HCT116 (cell line): ENCODE data around the gene EVL. TPM values are rescaled to one million over a fixed set of nuclear protein-coding genes. Genes with fewer than 3 reads are reported as not detected.
A peak's percentile ranks its signal among the peaks of the same experiment; 100 is the strongest.
"Not testable (repeated sequence)": the region's sequence is repeated elsewhere in the genome, so short reads cannot be mapped to it uniquely, and the experiment has no call there.

Experiments used
- ATAC-seq: fragments of 200-7000 bp; cut with Tn5 transposase; 2 replicates; pipeline ENCODE4 v1.9.1; 2020; ENCODE audit warnings: mild to moderate bottlenecking, moderate library complexity
- BruUV-seq: library from RNA; stranded (reverse); fragments of 400-500 nt; replicated peaks from 2 replicates; lab custom pipeline; 2021; lab: Mats Ljungman, UMichigan
- CTCF ChIA-PET: fragments of 300-600 bp; sonication (Branson Sonifier 250); formaldehyde crosslinking; loops from one replicate; lab custom pipeline; 2021; ENCODE audit warnings: antibody characterized with exemption; lab: Charles Lee
- POLR2A ChIA-PET: fragments of 300-600, 350-600 bp; sonication (Branson Sonifier 250); formaldehyde crosslinking; loops from one replicate; lab custom pipeline; 2021; ENCODE audit warnings: antibody characterized with exemption; lab: Charles Lee
- RAD21 ChIA-PET, 2 experiments: fragments of 300-600 bp; sonication (Branson Sonifier 250); formaldehyde crosslinking; loops; one replicate each; lab custom pipeline; 2023; ENCODE audit warnings: low total read pairs in 2 of 2; ENCODE audit not compliant: uncharacterized antibody in 2 of 2, unreplicated experiment in 2 of 2, low non-redundant PET in 1 of 2; lab: Charles Lee
- DNase-seq: peaks from one replicate; pipeline ENCODE4 v3.0.0-alpha.2; 2010; ENCODE audit warnings: low read depth, low spot score
- H2AFZ ChIP-seq: fragments of 200-600 bp; shearing (Covaris generic), sonication (generic); 2 replicates; pipeline ENCODE4 v1.6.1; 2017; ENCODE audit warnings: low read depth, mixed run types, mixed read lengths, antibody characterized with exemption, low read length; ENCODE audit not compliant: poor library complexity, severe bottlenecking
- H3K27ac ChIP-seq: 2 replicates; pipeline ENCODE4 v1.5.1; 2012; ENCODE audit warnings: low read depth, low read length
- H3K27me3 ChIP-seq: fragments of 200-600 bp; sonication (generic); 2 replicates; pipeline ENCODE4 v1.6.1; 2016; ENCODE audit warnings: mixed run types, low read length, mixed read lengths; ENCODE audit not compliant: insufficient read depth
- H3K36me3 ChIP-seq, 2 experiments: fragments of 200-500 bp in 1 of 2; fragments of 200-600 bp in 1 of 2; sonication (Bioruptor generic) in 1 of 2; sonication (generic) in 1 of 2; 2 replicates each; pipeline versions ENCODE4 v1.5.1 to v1.6.1; 2014 to 2016; ENCODE audit warnings: low read length in 2 of 2, inconsistent platforms in 1 of 2, mixed read lengths in 1 of 2, mixed run types in 1 of 2; ENCODE audit not compliant: insufficient read depth in 2 of 2, control insufficient read depth in 1 of 2
- H3K4me1 ChIP-seq, 2 experiments: fragments of 200-600 bp in 1 of 2; sonication (generic) in 1 of 2; 2 replicates each; pipeline versions ENCODE4 v1.5.1 to v1.6.1; 2012 to 2017; ENCODE audit warnings: low read length in 2 of 2, inconsistent platforms in 1 of 2, mild to moderate bottlenecking in 1 of 2, mixed read lengths in 1 of 2, mixed run types in 1 of 2, moderate library complexity in 1 of 2; ENCODE audit not compliant: insufficient read depth in 2 of 2, control insufficient read depth in 1 of 2
- H3K4me2 ChIP-seq: fragments of 200-600 bp; sonication (generic); 2 replicates; pipeline ENCODE4 v1.6.1; 2017; ENCODE audit warnings: mixed run types, low read length, mixed read lengths
- H3K4me3 ChIP-seq, 2 experiments: fragments of 200-600 bp in 1 of 2; sonication (generic) in 1 of 2; replicated peaks in 1 of 2; 2 replicates each; pipeline ENCODE4 v1.5.1; 2011 to 2016; ENCODE audit warnings: low read length in 2 of 2, control low read depth in 1 of 2, low read depth in 1 of 2, mild to moderate bottlenecking in 1 of 2, mixed read lengths in 1 of 2, mixed run types in 1 of 2
- H3K79me2 ChIP-seq: fragments of 200-600 bp; sonication (generic); 2 replicates; pipeline ENCODE4 v1.6.1; 2017; ENCODE audit warnings: mild to moderate bottlenecking, mixed run types, low read length, moderate library complexity, mixed read lengths; ENCODE audit not compliant: insufficient read depth
- H3K9ac ChIP-seq: fragments of 200-600 bp; sonication (generic); 2 replicates; pipeline ENCODE4 v1.6.1; 2016; ENCODE audit warnings: low read length, mixed read lengths
- H3K9me2 ChIP-seq: fragments of 200-600 bp; sonication (generic), shearing (Covaris generic); 2 replicates; pipeline ENCODE4 v1.6.1; 2017; ENCODE audit warnings: mixed run types, mild to moderate bottlenecking, moderate library complexity; ENCODE audit not compliant: insufficient read depth
- H3K9me3 ChIP-seq, 2 experiments: fragments of 200-500 bp in 1 of 2; fragments of 200-600 bp in 1 of 2; sonication (Bioruptor generic) in 1 of 2; sonication (generic) in 1 of 2; 2 replicates each; pipeline ENCODE4 v1.6.1; 2014 to 2017; ENCODE audit warnings: low read length in 2 of 2, mixed read lengths in 2 of 2, inconsistent platforms in 1 of 2, low read depth in 1 of 2, mild to moderate bottlenecking in 1 of 2, mixed run types in 1 of 2, moderate library complexity in 1 of 2; ENCODE audit not compliant: control insufficient read depth in 1 of 2, insufficient read depth in 1 of 2
- H4K20me1 ChIP-seq: fragments of 200-600 bp; sonication (generic), shearing (Covaris generic); 2 replicates; pipeline ENCODE4 v1.6.1; 2017; ENCODE audit warnings: mixed run types, mild to moderate bottlenecking, moderate library complexity; ENCODE audit not compliant: insufficient read depth
- ZFX ChIP-seq: fragments of 450-650 bp; IDR thresholded peaks from 2 replicates; pipeline ENCODE4 v1.6.1; 2017
- intact Hi-C: fragments of 100-400 bp; cut with micrococcal nuclease; formaldehyde crosslinking; loops from 2 replicates; pipeline ENCODE4 v1.10.0; 2022
- total RNA-seq: library from RNA; stranded (reverse); gene quantifications from one replicate; pipeline ENCODE4 v1.2.1, GENCODE V29; 2021; ENCODE audit not compliant: unreplicated experiment
- TF ChIP-seq, protein P1 (sequence below), 3 experiments: fragments of 200-600 bp in 1 of 3; sonication (generic) in 1 of 3; IDR thresholded peaks in 2 of 3; conservative IDR thresholded peaks in 1 of 3; 2 replicates each; pipeline ENCODE4 v1.5.1; 2012 to 2017; ENCODE audit warnings: low read depth in 2 of 3, low read length in 2 of 3, antibody characterized with exemption in 1 of 3, borderline replicate concordance in 1 of 3, control low read depth in 1 of 3, mild to moderate bottlenecking in 1 of 3, mixed read lengths in 1 of 3, mixed run types in 1 of 3, moderate library complexity in 1 of 3; ENCODE audit not compliant: insufficient read depth in 1 of 3

Gene EVL
- total RNA-seq, 1 experiment from 2014 or later: 19.9 TPM

DNA sequence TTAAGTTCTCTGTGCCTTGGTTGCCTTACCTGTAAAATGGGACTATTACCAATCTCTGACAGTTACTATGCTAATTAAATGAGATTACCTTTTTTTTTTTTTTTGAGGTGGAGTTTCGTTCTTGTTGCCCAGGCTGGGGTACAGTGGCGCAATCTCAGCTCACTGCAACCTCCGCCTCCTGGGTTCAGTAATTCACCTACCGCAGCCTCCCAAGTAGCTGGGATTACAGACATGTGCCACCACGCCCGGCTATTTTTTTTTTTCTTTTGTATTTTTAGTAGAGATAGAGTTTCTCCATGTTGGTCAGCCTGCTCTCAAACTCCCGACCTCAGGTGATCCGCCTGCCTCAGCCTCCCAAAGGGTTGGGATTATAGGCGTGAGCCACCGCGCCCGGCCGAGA is 35.2 kb upstream of the EVL start:
- BruUV-seq, RAD21 ChIA-PET, H3K36me3 ChIP-seq, H3K27me3 ChIP-seq, intact Hi-C loops, H3K4me3 ChIP-seq, H2AFZ ChIP-seq, POLR2A ChIA-PET, CTCF ChIA-PET, H3K27ac ChIP-seq, H4K20me1 ChIP-seq, H3K9me2 ChIP-seq, DNase-seq, H3K9ac ChIP-seq, H3K79me2 ChIP-seq, H3K9me3 ChIP-seq, ATAC-seq: not testable (repeated sequence)
- Histone ChIP-seq H3K4me2 (peak overlapping the region; percentile 87; the same call in 1 of the 2 replicates), H3K4me1 (peaks cover 18 to 33% of the 10 kb centered on the region in 2 experiments)

DNA sequence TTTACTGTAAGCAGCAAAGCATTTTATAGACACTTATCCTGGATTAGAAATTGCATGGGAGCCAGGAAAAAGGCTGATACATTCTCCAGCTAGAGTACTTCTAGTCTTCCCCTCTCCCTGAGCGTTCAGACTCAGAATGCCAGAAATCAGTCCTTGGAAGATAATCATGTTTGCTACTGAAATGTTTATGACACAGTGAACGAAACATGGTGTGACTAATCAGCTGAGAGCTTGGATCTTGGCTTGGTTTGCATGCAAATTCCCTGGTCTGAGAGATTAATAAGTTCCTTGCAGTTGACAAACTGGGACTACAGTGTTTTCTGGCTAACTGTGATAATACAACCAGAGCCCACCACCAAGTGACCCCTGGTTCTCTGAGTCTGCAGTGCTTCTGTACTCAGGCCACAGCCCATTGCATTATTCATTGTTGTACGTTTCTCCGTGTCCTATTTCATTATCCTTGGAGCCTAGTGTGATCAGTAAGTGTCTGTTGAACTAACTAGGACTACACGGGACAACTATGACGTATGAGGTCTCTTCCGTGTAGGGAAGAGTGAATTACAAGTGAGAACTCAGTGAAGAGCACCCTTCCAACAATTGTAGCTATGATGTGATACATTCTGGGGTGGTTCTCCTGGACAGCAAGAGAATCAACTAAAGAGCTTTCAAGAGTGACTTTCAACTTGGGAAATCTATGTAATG is 34.6 kb upstream of the EVL start:
- H3K36me3 ChIP-seq: no peaks in the 10 kb centered on the region
- no TSS peak for BruUV-seq
- RAD21 ChIA-PET: no interaction called here
- H3K79me2 ChIP-seq: no peaks in the 10 kb centered on the region
- POLR2A ChIA-PET: no interaction called here
- no peaks in the 10 kb centered on the region for H3K9me2 ChIP-seq
- H4K20me1 ChIP-seq: no peaks in the 10 kb centered on the region
- H3K4me2 ChIP-seq: peak overlapping the region; percentile 87
- DNase-seq (no peak), ATAC-seq (no peak)
- H3K4me3 ChIP-seq: peak overlapping the region in 1 of 2 experiments; percentile 56; a peak in 2 of 4 replicates
- H3K27me3 ChIP-seq: no peaks in the 10 kb centered on the region
- intact Hi-C loops: no loop called here
- H3K27ac ChIP-seq: peak overlapping the region; percentile 62; the same call in 1 of the 2 replicates
- no peaks in the 10 kb centered on the region for H3K9me3 ChIP-seq
- peaks cover 16 to 27% of the 10 kb centered on the region in 2 experiments for H3K4me1 ChIP-seq
- TF ChIP-seq, protein P1, sequence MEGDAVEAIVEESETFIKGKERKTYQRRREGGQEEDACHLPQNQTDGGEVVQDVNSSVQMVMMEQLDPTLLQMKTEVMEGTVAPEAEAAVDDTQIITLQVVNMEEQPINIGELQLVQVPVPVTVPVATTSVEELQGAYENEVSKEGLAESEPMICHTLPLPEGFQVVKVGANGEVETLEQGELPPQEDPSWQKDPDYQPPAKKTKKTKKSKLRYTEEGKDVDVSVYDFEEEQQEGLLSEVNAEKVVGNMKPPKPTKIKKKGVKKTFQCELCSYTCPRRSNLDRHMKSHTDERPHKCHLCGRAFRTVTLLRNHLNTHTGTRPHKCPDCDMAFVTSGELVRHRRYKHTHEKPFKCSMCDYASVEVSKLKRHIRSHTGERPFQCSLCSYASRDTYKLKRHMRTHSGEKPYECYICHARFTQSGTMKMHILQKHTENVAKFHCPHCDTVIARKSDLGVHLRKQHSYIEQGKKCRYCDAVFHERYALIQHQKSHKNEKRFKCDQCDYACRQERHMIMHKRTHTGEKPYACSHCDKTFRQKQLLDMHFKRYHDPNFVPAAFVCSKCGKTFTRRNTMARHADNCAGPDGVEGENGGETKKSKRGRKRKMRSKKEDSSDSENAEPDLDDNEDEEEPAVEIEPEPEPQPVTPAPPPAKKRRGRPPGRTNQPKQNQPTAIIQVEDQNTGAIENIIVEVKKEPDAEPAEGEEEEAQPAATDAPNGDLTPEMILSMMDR (IDR thresholded peaks at IDR 0.05 in 2 of 3, conservative IDR thresholded peaks at IDR 0.05 in 1 of 3; ENCODE audit: borderline replicate concordance in 1 of 3, insufficient read depth in 1 of 3, low read depth in 2 of 3, low read length in 2 of 3): no peak
- TF ChIP-seq ZFX: no peak
- CTCF ChIA-PET: no interaction called here
- H2AFZ ChIP-seq: no peak overlapping the region
- 0 out of 2 replicates have a peak overlapping the region, but pooled peaks have one; percentile 56 for H3K9ac ChIP-seq
